ENCODE measurements around the gene LIPI.
A peak's percentile ranks its signal among the peaks of the same experiment; 100 is the strongest.

LIPI gene

GRCh38 chr21:14076143-14076806, 134.5 kb downstream of the LIPI start:
- TF ChIP-seq GLIS3 (CRISPR knock-in tag; IDR thresholded peaks at IDR 0.05) (no peak), CREB5 (CRISPR knock-in tag; IDR thresholded peaks at IDR 0.05; ENCODE audit: low read depth) (no peak), PATZ1 (CRISPR knock-in tag; IDR thresholded peaks at IDR 0.05; ENCODE audit: borderline replicate concordance) (no peak), ESRRG (CRISPR knock-in tag; IDR thresholded peaks at IDR 0.05) (no peak), CSRNP3 (CRISPR knock-in tag; IDR thresholded peaks at IDR 0.05) (no peak), ZC3H10 (CRISPR knock-in tag; IDR thresholded peaks at IDR 0.05) (no peak), BACH2 (CRISPR knock-in tag; IDR thresholded peaks at IDR 0.05; ENCODE audit: borderline replicate concordance) (no peak), ZNF70 (CRISPR knock-in tag; IDR thresholded peaks at IDR 0.05) (no peak), OSR1 (CRISPR knock-in tag; IDR thresholded peaks at IDR 0.05) (no peak), ZNF565 (CRISPR knock-in tag; conservative IDR thresholded peaks at IDR 0.05; ENCODE audit: low read depth) (no peak), TSHZ2 (CRISPR knock-in tag; IDR thresholded peaks at IDR 0.05) (no peak), ZNF8 (CRISPR knock-in tag; IDR thresholded peaks at IDR 0.05) (no peak), TOX (CRISPR knock-in tag; IDR thresholded peaks at IDR 0.05; ENCODE audit: borderline replicate concordance) (no peak), CSDC2 (CRISPR knock-in tag; IDR thresholded peaks at IDR 0.05) (no peak)
- peak; percentile 75 for ATAC-seq

- TF ChIP-seq ZNF8 (CRISPR knock-in tag; IDR thresholded peaks at IDR 0.05) (no peak), PPARA (CRISPR knock-in tag; IDR thresholded peaks at IDR 0.05; ENCODE audit: borderline replicate concordance) (no peak), CSRNP3 (CRISPR knock-in tag; IDR thresholded peaks at IDR 0.05) (no peak), ARNTL (CRISPR knock-in tag; IDR thresholded peaks at IDR 0.05; ENCODE audit: borderline replicate concordance, low read depth) (no peak), POU6F1 (CRISPR knock-in tag; IDR thresholded peaks at IDR 0.05; ENCODE audit: borderline replicate concordance, low read depth) (no peak)
- ATAC-seq, result no peak
Observed at GRCh38 chr21:14075346-14076142, 135.2 kb downstream of the LIPI start.

GRCh38 chr21:14074177-14074576, 136.6 kb downstream of the LIPI start:
- ATAC-seq, result no peak
- TF ChIP-seq ZNF565 (CRISPR knock-in tag; conservative IDR thresholded peaks at IDR 0.05; ENCODE audit: low read depth) (no peak), TCF4 (CRISPR knock-in tag; IDR thresholded peaks at IDR 0.05; ENCODE audit: borderline replicate concordance) (no peak), CREB5 (CRISPR knock-in tag; IDR thresholded peaks at IDR 0.05; ENCODE audit: low read depth) (no peak), CSRNP3 (CRISPR knock-in tag; IDR thresholded peaks at IDR 0.05) (no peak), CSDC2 (CRISPR knock-in tag; IDR thresholded peaks at IDR 0.05) (no peak), BACH2 (CRISPR knock-in tag; IDR thresholded peaks at IDR 0.05; ENCODE audit: borderline replicate concordance) (no peak), OSR1 (CRISPR knock-in tag; IDR thresholded peaks at IDR 0.05) (no peak), PATZ1 (CRISPR knock-in tag; IDR thresholded peaks at IDR 0.05; ENCODE audit: borderline replicate concordance) (no peak)
